Epithelial cell of esophagus (primary cell): ENCODE data around the gene OOSP4B.

Experiments
- DNase-seq: peaks from one replicate; pipeline ENCODE4 v3.0.0; 2010; ENCODE audit warnings: low read depth
- H3K4me3 ChIP-seq: 2 replicates; pipeline ENCODE4 v1.5.1; 2011; ENCODE audit warnings: mild to moderate bottlenecking, low read length, control low read depth
- TF ChIP-seq, protein P1 (sequence below): IDR thresholded peaks from 2 replicates; pipeline ENCODE4 v1.5.1; 2011; ENCODE audit warnings: low read depth, mild to moderate bottlenecking, low read length, control low read depth, inconsistent platforms; ENCODE audit not compliant: insufficient read depth; ENCODE audit errors: missing control alignments

Gene OOSP4B

DNA sequence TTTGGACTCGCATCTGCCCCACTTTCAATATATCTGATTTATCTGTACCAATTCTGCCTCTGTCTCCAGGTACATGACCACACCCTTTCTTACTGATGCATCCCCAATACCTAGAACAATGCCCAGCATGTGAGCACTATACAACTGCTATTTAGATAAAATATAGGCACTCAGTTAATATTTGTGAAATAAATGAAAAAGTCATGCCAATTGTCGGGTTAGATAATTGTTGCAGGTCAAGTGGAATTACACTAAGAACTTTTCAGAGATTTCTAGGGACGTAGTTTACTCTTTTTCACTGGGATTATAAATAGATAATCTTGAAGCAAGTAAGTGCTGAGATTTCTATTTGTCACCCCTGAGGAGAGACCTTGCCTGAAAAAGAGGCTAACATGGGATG, 32.6 kb upstream of the OOSP4B start:
- H3K4me3 ChIP-seq, result no peak overlapping the region
- TF ChIP-seq, protein P1, sequence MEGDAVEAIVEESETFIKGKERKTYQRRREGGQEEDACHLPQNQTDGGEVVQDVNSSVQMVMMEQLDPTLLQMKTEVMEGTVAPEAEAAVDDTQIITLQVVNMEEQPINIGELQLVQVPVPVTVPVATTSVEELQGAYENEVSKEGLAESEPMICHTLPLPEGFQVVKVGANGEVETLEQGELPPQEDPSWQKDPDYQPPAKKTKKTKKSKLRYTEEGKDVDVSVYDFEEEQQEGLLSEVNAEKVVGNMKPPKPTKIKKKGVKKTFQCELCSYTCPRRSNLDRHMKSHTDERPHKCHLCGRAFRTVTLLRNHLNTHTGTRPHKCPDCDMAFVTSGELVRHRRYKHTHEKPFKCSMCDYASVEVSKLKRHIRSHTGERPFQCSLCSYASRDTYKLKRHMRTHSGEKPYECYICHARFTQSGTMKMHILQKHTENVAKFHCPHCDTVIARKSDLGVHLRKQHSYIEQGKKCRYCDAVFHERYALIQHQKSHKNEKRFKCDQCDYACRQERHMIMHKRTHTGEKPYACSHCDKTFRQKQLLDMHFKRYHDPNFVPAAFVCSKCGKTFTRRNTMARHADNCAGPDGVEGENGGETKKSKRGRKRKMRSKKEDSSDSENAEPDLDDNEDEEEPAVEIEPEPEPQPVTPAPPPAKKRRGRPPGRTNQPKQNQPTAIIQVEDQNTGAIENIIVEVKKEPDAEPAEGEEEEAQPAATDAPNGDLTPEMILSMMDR, result no peak
- DNase-seq, result no peak

- no peak for DNase-seq
- no peak overlapping the region for H3K4me3 ChIP-seq
- TF ChIP-seq, protein P1, result no peak
Measured at GRCh38 chr11:59990421-59990820, 26.6 kb upstream of the OOSP4B start.

- TF ChIP-seq, protein P1, result no peak
- no peak for DNase-seq
Measured at GRCh38 chr11:59992425-59992824, 24.6 kb upstream of the OOSP4B start.

DNA sequence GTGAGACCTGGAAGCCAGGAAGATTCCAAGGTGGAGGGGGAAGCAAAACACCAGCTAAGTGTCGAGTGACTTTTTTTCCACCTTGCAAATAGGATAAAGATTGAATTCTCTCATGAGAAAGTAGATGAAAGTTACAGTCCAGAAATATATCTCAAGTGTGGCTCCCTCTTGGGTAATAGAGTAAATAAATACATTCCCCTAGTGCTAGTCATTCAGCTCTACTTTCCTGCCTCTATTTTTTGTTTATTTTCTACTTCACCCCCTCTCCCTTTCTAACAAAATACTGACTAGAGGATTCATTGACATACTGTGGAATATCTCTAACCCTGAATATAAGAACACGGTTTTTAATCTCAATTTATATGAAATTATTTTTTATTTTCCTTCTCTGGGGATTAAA, 19.2 kb upstream of the OOSP4B start:
- no peak for DNase-seq
- TF ChIP-seq, protein P1, result no peak
- no peak overlapping the region for H3K4me3 ChIP-seq

More at GRCh38 chr11:59992425-59992824, 24.6 kb upstream of the OOSP4B start:
- H3K4me3 ChIP-seq, result no peak overlapping the region

DNA sequence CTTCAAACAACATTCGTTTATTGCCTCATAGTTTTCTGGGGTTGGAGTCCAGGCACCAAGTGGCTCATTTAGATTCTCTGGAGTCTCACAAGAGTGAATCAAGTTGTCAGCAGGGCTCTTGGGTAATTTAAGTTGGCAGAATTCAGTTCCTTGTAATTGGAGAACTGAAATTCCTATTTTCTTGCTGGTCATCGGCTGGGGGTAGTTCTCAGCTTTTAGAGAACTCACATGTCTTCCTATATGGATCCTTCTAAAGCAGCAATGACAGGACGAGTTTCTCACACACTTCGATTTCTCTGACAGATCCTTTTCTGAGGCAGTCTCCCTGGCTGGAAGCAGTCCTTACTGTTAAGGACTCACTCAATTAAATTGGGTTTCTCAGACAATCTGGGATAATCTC, 17.3 kb upstream of the OOSP4B start:
- DNase-seq, result no peak
- H3K4me3 ChIP-seq, result no peak overlapping the region
- TF ChIP-seq, protein P1, result no peak

GRCh38 chr11:60003729-60004128, 13.3 kb upstream of the OOSP4B start:
- no peak overlapping the region for H3K4me3 ChIP-seq
- no peak for DNase-seq
- TF ChIP-seq, protein P1, result no peak

- peak; percentile 86 for DNase-seq
- TF ChIP-seq, protein P1, result no peak
- H3K4me3 ChIP-seq, result no peak overlapping the region
Measured at GRCh38 chr11:60005360-60005759, 11.6 kb upstream of the OOSP4B start.
